ENCODE data around the gene ZBTB49. TPM values are rescaled to one million over a fixed set of nuclear protein-coding genes. Genes with fewer than 3 reads are reported as not detected.
A peak's percentile ranks its signal among the peaks of the same experiment; 100 is the strongest.

Gene ZBTB49
- total RNA-seq, 1 donor, result 9.9 TPM

DNA sequence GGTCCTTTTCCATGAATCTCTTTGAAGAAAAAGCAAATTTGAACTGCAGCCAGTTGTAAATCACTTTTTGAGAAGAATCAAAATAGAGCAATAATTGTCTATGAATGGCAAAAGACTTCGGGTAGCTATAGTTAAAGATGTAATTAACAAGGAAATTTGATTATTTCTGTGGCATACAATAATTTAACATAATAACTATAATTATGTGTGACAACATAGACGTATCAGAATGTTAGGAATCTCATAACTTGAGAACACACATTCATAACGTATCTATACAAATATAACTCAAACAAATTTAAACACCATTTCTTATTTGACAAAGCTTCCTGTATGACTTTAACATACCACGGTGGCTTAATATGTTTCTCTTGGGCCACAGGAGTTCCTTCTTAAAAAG is 60.9 kb downstream of the ZBTB49 start:
- no peak for DNase-seq (ENCODE audit: low read depth)
- no peak overlapping the region for H3K4me3 ChIP-seq (ENCODE audit: low read depth, low read length)
- no peak for TF ChIP-seq CTCF (IDR thresholded peaks at IDR 0.05; ENCODE audit: insufficient read depth, low read depth, low read length)

DNA sequence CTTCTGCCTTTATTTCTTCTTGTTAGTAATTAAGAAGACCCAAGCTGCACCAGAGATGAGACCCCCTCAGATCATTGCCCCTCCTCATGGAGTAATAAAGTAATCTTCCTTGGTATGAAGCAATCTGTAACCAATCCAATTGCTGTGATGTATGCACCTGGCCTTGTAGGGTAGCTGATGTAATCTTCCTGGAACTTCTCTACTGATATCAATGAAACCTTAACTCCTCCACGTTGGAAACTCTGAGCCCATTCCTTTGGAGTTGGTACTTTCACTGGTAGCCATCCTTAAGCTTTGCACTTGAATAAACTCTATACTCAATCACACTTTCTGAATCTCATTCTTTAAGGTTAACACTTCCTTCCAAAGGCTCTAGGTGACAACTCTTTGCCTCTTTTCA is 65.3 kb downstream of the ZBTB49 start:
- TF ChIP-seq CTCF (IDR thresholded peaks at IDR 0.05; ENCODE audit: insufficient read depth, low read depth, low read length), result no peak
- no peak for DNase-seq (ENCODE audit: low read depth)

DNA sequence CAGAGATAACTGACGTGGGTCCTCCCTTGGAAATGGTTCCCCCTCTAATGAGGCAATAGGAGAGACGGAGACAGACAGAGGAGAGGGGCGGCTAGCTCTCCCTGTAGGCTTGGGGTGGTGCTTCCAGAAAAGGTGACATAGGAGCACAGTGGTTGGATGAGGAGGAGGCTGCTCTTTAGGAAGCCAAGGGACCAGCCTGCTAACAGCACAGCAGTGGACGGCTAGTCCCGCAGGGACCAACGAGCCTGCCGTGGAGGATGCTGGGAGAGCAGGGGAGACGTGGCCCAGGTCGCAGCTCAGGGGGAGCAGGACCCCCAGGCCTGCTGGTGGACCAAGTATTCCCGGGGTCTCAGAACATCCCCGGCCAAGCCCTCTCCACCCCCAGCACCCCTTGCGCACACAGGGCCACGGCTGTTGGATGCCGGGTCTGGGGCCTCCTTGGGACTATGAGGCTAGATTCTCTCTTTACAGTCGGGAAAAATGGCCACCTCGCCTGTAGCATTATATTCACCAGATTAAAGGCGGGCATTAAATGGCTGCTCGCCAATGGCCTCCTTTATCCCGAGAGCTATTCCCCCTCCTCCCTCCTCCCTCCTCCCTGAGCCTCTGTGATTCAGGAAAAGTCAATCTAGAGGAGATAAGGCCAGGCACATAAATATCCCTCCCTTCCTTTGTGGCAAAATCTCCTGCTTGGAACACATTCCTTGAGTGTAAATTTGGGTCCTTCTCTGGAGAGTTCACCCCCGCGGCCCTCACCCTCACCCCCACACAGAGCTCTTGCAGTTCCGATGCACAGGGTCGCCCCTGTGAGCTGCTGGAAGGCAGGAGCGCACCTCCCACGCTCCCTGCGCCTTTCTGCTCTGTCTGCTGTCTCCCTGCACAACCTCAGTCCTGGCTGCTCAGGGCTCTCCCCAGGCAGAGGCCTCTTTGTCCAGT is 66.3 kb downstream of the ZBTB49 start:
- no peak overlapping the region for H3K4me3 ChIP-seq (ENCODE audit: low read depth, low read length)
- peak; percentile 5 for DNase-seq (ENCODE audit: low read depth)
- TF ChIP-seq CTCF (IDR thresholded peaks at IDR 0.05; ENCODE audit: insufficient read depth, low read depth, low read length), result no peak

More for the DNA sequence above, 65.3 kb downstream of the ZBTB49 start:
- H3K4me3 ChIP-seq (ENCODE audit: low read depth, low read length), result no peak overlapping the region

DNA sequence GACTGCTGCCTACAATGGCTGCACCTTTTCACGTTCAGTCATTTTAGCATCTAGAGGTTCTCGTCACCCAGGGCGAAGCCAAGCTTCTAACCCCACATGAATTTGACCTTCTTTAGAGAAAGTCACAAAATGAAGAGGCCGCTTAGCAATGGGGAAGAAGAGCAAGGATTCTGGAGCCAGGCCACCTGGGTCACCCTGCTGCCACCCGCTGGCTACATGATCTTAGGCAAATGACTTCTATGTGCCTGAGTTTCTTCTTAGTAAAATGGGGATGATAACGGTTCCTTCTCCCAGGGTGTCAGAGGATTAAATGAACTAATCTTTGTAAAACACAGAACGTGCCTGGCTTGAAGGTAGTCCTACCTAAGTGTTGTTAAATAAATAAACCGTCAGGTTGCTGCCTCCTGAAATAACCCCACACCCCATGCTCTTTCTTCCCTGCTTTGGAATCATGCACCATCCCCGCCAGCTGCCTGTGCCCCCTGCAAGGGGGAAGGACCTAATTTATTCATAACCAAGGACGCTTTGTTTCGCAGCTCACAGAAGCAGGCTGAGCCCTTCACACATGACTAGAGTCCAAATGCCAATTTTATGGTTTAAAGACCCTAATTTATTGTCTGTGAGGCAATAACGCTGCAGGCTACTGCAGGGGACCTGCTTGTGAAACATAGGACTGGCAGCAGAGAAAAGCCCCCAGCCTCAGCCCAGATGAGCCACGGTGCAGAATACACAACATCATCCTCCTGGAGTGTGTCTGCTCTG is 68.2 kb downstream of the ZBTB49 start:
- DNase-seq (ENCODE audit: low read depth), result no peak
- no peak for TF ChIP-seq CTCF (IDR thresholded peaks at IDR 0.05; ENCODE audit: insufficient read depth, low read depth, low read length)
- H3K4me3 ChIP-seq (ENCODE audit: low read depth, low read length), result no peak overlapping the region

GRCh38 chr4:4361883-4362282 is 71.8 kb downstream of the ZBTB49 start:
- no peak for DNase-seq (ENCODE audit: low read depth)
- TF ChIP-seq CTCF (IDR thresholded peaks at IDR 0.05; ENCODE audit: insufficient read depth, low read depth, low read length), result no peak
- no peak overlapping the region for H3K4me3 ChIP-seq (ENCODE audit: low read depth, low read length)

- no peak overlapping the region for H3K4me3 ChIP-seq (ENCODE audit: low read depth, low read length)
- no peak for TF ChIP-seq CTCF (IDR thresholded peaks at IDR 0.05; ENCODE audit: insufficient read depth, low read depth, low read length)
- no peak for DNase-seq (ENCODE audit: low read depth)
These were observed 73.1 kb downstream of the ZBTB49 start for GRCh38 chr4:4362991-4363697.
